ENCODE measurements around the gene IL1RAP. TPM values are rescaled to one million over a fixed set of nuclear protein-coding genes. Genes with fewer than 3 reads are reported as not detected.

The IL1RAP gene
- total RNA-seq, 1 donor from 2014 or later: 4.4 TPM

DNA sequence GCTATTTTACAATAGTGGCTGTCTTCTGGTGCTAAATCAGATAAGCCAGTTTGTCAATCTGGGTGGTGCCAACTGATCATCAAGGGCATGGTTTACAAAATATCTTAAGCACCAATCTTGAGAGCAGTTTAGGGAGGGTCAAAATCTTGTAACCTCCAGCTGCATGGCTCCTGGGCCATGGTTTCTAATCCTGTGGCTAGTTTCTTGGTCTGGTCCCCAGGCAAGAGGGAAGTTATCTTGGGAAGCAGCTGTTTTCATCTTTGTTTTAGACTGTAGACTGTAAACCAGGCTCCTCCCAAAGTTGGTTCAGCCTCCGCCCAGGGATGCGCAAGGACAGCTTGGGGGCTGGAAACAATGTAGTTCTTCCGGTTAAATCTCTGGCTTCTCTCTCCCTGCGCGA, 166.8 kb downstream of the IL1RAP start:
- H3K36me3 Mint-ChIP-seq (ENCODE audit: low read depth): peaks cover 3% of the 10 kb centered on the region
- DNase-seq (ENCODE audit: low read depth, low spot score): no peak
- TF ChIP-seq, protein P1, sequence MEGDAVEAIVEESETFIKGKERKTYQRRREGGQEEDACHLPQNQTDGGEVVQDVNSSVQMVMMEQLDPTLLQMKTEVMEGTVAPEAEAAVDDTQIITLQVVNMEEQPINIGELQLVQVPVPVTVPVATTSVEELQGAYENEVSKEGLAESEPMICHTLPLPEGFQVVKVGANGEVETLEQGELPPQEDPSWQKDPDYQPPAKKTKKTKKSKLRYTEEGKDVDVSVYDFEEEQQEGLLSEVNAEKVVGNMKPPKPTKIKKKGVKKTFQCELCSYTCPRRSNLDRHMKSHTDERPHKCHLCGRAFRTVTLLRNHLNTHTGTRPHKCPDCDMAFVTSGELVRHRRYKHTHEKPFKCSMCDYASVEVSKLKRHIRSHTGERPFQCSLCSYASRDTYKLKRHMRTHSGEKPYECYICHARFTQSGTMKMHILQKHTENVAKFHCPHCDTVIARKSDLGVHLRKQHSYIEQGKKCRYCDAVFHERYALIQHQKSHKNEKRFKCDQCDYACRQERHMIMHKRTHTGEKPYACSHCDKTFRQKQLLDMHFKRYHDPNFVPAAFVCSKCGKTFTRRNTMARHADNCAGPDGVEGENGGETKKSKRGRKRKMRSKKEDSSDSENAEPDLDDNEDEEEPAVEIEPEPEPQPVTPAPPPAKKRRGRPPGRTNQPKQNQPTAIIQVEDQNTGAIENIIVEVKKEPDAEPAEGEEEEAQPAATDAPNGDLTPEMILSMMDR (conservative IDR thresholded peaks at IDR 0.05): no peak
- no peaks in the 10 kb centered on the region for H3K4me1 Mint-ChIP-seq
- no peak overlapping the region for H3K27ac Mint-ChIP-seq (ENCODE audit: unreplicated experiment)
- no peak overlapping the region for H3K4me3 Mint-ChIP-seq
- peaks cover 8% of the 10 kb centered on the region for H3K9me3 Mint-ChIP-seq
- H3K27me3 Mint-ChIP-seq (ENCODE audit: low read depth): no peaks in the 10 kb centered on the region

DNA sequence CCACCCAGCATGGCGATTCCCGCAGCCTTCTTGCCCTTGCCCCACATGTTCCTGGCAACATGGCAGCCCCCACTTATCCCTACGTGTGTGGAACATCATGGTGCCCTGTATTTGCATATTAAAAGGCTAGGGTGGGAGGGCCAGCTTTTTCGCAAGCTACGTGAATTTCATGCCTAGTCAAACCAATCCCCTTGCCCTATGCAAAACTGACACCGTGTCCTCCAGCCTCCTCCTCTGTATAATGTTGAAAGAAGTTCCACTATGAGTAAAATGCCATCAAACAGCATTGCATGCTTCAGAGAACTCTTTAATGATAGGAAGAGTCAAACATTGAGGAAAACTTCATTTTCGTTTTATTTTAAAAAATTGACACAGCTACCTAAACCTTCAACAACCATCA, 170.9 kb downstream of the IL1RAP start:
- Mint-ChIP-seq H3K4me3 (no peak overlapping the region), H3K9me3 (peaks cover 9% of the 10 kb centered on the region), H3K27me3 (ENCODE audit: low read depth) (no peaks in the 10 kb centered on the region), H3K36me3 (ENCODE audit: low read depth) (no peaks in the 10 kb centered on the region), H3K27ac (ENCODE audit: unreplicated experiment) (no peak overlapping the region), H3K4me1 (no peaks in the 10 kb centered on the region)
- TF ChIP-seq, protein P1 (conservative IDR thresholded peaks at IDR 0.05): no peak
- no peak for DNase-seq (ENCODE audit: low read depth, low spot score)

DNA sequence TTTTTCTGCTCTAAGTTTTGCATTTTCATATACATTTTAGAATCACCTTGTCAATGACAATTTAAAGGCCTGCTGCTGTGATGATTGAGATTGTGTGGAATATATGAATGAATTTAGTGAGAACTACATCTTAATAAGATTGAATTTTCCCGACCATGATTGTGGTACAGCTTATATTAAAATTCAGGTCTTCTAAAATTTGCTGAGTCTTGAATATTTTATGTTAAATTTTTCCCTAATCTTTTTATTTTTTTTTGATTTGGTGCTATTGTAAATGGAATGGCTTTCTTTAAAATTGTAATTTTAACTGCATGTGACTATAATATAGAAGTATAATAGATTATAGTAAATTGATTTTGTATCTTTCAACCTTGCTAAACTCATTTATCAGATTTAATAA, 172.1 kb downstream of the IL1RAP start:
- Mint-ChIP-seq H3K4me3 (no peak overlapping the region), H3K27me3 (ENCODE audit: low read depth) (no peaks in the 10 kb centered on the region), H3K27ac (ENCODE audit: unreplicated experiment) (no peak overlapping the region), H3K4me1 (no peaks in the 10 kb centered on the region), H3K36me3 (ENCODE audit: low read depth) (no peaks in the 10 kb centered on the region), H3K9me3 (peaks cover 9% of the 10 kb centered on the region)
- TF ChIP-seq, protein P1 (conservative IDR thresholded peaks at IDR 0.05): no peak
- no peak for DNase-seq (ENCODE audit: low read depth, low spot score)

DNA sequence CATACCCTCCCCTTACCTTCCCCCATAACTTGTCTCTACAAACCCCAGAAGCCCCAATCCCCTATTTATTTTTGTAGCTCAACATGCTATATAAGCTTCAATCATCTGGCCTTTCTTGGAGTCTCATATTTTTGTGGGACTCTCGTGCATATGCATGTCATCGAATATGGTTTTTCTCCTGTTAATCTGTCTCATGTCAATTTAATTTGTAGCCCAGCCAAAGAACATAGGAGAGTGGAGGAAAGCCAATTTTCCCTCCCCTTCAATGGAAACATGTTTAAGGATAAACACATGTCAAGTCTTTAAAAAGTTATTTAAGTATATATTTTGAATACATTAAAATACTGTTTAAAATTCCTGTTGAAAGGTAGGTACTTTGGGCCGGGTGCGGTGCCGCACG, 176.4 kb downstream of the IL1RAP start:
- Mint-ChIP-seq H3K4me3 (no peak overlapping the region), H3K27me3 (ENCODE audit: low read depth) (no peaks in the 10 kb centered on the region), H3K4me1 (no peaks in the 10 kb centered on the region), H3K27ac (ENCODE audit: unreplicated experiment) (no peak overlapping the region), H3K9me3 (peaks cover 6% of the 10 kb centered on the region), H3K36me3 (ENCODE audit: low read depth) (no peaks in the 10 kb centered on the region)
- DNase-seq (ENCODE audit: low read depth, low spot score): no peak
- TF ChIP-seq, protein P1 (conservative IDR thresholded peaks at IDR 0.05): no peak

DNA sequence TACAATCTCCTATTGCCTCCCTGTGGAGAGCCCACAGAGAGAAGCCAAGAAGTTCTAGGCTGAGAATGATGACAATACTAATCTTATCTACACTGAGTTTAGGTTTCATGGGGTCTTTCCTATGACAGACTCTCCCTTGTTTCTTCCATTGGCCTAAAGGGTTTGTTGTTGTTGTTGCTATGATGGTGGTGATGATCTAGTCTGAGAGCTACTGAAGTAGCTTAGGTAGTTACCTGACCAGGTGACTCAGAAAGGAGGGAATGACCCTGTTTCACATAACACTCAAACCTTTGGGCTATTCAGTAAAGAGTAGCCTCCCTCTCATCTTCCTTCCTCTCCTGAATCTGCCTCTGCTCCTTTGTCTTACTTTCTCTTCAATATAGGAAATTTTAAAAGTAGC, 178.4 kb downstream of the IL1RAP start:
- TF ChIP-seq, protein P1 (conservative IDR thresholded peaks at IDR 0.05): no peak
- Mint-ChIP-seq H3K36me3 (ENCODE audit: low read depth) (no peaks in the 10 kb centered on the region), H3K4me1 (no peaks in the 10 kb centered on the region), H3K27ac (ENCODE audit: unreplicated experiment) (no peak overlapping the region), H3K4me3 (no peak overlapping the region), H3K27me3 (ENCODE audit: low read depth) (no peaks in the 10 kb centered on the region), H3K9me3 (peaks cover 3% of the 10 kb centered on the region)
- no peak for DNase-seq (ENCODE audit: low read depth, low spot score)
